ENCODE results near the gene ZNF124.

- TF ChIP-seq FOXM1 (IDR thresholded peaks at IDR 0.05; ENCODE audit: borderline replicate concordance) (no peak), ZNF384 (IDR thresholded peaks at IDR 0.05) (no peak), FOXK2 (IDR thresholded peaks at IDR 0.05) (no peak), SP1 (IDR thresholded peaks at IDR 0.05) (no peak), CTBP1 (IDR thresholded peaks at IDR 0.05; ENCODE audit: borderline replicate concordance) (no peak), TARDBP (IDR thresholded peaks at IDR 0.05) (no peak), PKNOX1 (IDR thresholded peaks at IDR 0.05) (peak; percentile 97), BHLHE40 (IDR thresholded peaks at IDR 0.05; ENCODE audit: borderline replicate concordance) (no peak)
These were observed 38.7 kb upstream of the ZNF124 start for GRCh38 chr1:247210376-247211117.
